H1 (cell line): ENCODE results near the gene CST6. TPM values are rescaled to one million over a fixed set of nuclear protein-coding genes. Genes with fewer than 3 reads are reported as not detected.
A peak's percentile ranks its signal among the peaks of the same experiment; 100 is the strongest.

ENCODE experiments used
- CTCF ChIA-PET: fragments of 300-600 bp; sonication (Branson Sonifier 250); formaldehyde crosslinking; loops from one replicate; lab custom pipeline; 2021; ENCODE audit not compliant: partially characterized antibody; lab: Charles Lee
- POLR2A ChIA-PET: fragments of 300-600 bp; sonication (Branson Sonifier 250); formaldehyde crosslinking; loops from one replicate; lab custom pipeline; 2021; ENCODE audit warnings: inconsistent platforms; ENCODE audit not compliant: partially characterized antibody; lab: Charles Lee
- DNase-seq, 2 experiments: peaks; one replicate each; pipeline versions ENCODE4 v3.0.0 to v3.0.0-alpha.2; 2010 to 2022; ENCODE audit warnings: low spot score in 2 of 2, low read depth in 1 of 2, mixed read lengths in 1 of 2
- FAIRE-seq: peaks from 2 replicates; lab custom pipeline; 2011; peaks lifted over from hg19 to GRCh38; lab: Jason Lieb, UNC
- H2AFZ ChIP-seq: 2 replicates; pipeline ENCODE4 v1.8.1; 2012; ENCODE audit warnings: low read length, inconsistent platforms
- H2AK5ac ChIP-seq: 2 replicates; pipeline ENCODE4 v1.6.1; 2013; ENCODE audit warnings: low read depth, low read length
- H2BK120ac ChIP-seq: replicated peaks from 2 replicates; pipeline ENCODE3; 2013; ENCODE audit warnings: low read depth, low read length, inconsistent platforms
- H2BK12ac ChIP-seq: 2 replicates; pipeline ENCODE4 v1.6.1; 2013; ENCODE audit warnings: low read depth, low read length
- H2BK15ac ChIP-seq: 2 replicates; pipeline ENCODE4 v1.6.1; 2013; ENCODE audit warnings: low read length
- H2BK20ac ChIP-seq: 2 replicates; pipeline ENCODE4 v1.6.1; 2013; ENCODE audit warnings: low read length
- H2BK5ac ChIP-seq: 2 replicates; pipeline ENCODE4 v1.6.1; 2013; ENCODE audit warnings: low read depth, low read length
- H3K14ac ChIP-seq: 2 replicates; pipeline ENCODE4 v1.6.1; 2013; ENCODE audit warnings: inconsistent platforms; ENCODE audit not compliant: insufficient read length
- H3K18ac ChIP-seq: 2 replicates; pipeline ENCODE4 v1.6.1; 2013; ENCODE audit warnings: low read length; ENCODE audit errors: extremely low read depth
- H3K23ac ChIP-seq: 2 replicates; pipeline ENCODE4 v1.6.1; 2013; ENCODE audit warnings: inconsistent platforms; ENCODE audit not compliant: insufficient read length
- H3K23me2 ChIP-seq: 2 replicates; pipeline ENCODE4 v1.6.1; 2013; ENCODE audit warnings: low read depth, low read length
- H3K27ac ChIP-seq: 2 replicates; pipeline ENCODE4 v1.6.1; 2011; ENCODE audit warnings: low read depth, low read length, inconsistent platforms
- H3K27me3 ChIP-seq, 4 experiments: replicated peaks in 1 of 4; 1 replicate in 1 of 4; 2 replicates in 3 of 4; pipeline versions ENCODE4 v1.6.1 to v1.8.1; 2011 to 2013; ENCODE audit warnings: low read length in 3 of 4, mild to moderate bottlenecking in 3 of 4, inconsistent platforms in 2 of 4, mixed read lengths in 2 of 4, moderate library complexity in 1 of 4; ENCODE audit not compliant: control insufficient read depth in 3 of 4, insufficient read depth in 3 of 4; ENCODE audit errors: extremely low read depth in 1 of 4
- H3K36me3 ChIP-seq, 4 experiments: 2 replicates each; pipeline versions ENCODE4 v1.6.1 to v1.8.1; 2011 to 2013; ENCODE audit warnings: mild to moderate bottlenecking in 4 of 4, low read length in 3 of 4, moderate library complexity in 2 of 4, control low read depth in 1 of 4, inconsistent platforms in 1 of 4; ENCODE audit not compliant: insufficient read depth in 4 of 4, control insufficient read depth in 2 of 4
- H3K4ac ChIP-seq: replicated peaks from 2 replicates; pipeline ENCODE3; 2013; ENCODE audit warnings: low read length, low read depth, mixed read lengths, inconsistent platforms; ENCODE audit not compliant: insufficient read length
- H3K4me1 ChIP-seq, 4 experiments: replicated peaks in 1 of 4; 1 replicate in 1 of 4; 2 replicates in 3 of 4; pipeline versions ENCODE4 v1.6.1 to v1.8.1; 2011 to 2013; ENCODE audit warnings: low read length in 3 of 4, inconsistent platforms in 2 of 4, mixed read lengths in 1 of 4; ENCODE audit not compliant: insufficient read depth in 4 of 4, control insufficient read depth in 3 of 4
- H3K4me2 ChIP-seq, 2 experiments: 2 replicates each; pipeline versions ENCODE4 v1.6.1 to v1.8.1; 2011 to 2013; ENCODE audit warnings: low read depth in 2 of 2, low read length in 2 of 2, control low read depth in 1 of 2, inconsistent platforms in 1 of 2, mild to moderate bottlenecking in 1 of 2; ENCODE audit not compliant: insufficient read depth in 1 of 2
- H3K4me3 ChIP-seq, 4 experiments: fragments of 200-600, 300-600 bp in 1 of 4; sonication (generic), shearing (Covaris generic), sonication (Bioruptor Twin) in 1 of 4; 2 replicates each; pipeline versions ENCODE4 v1.5.1 to v1.8.1; 2011 to 2016; ENCODE audit warnings: low read length in 4 of 4, low read depth in 3 of 4, control low read depth in 2 of 4, inconsistent platforms in 2 of 4, mild to moderate bottlenecking in 2 of 4, mixed read lengths in 1 of 4, moderate library complexity in 1 of 4; ENCODE audit not compliant: insufficient read depth in 2 of 4; ENCODE audit errors: extremely low read depth in 1 of 4
- H3K56ac ChIP-seq: replicated peaks from 2 replicates; pipeline ENCODE3; 2013; ENCODE audit warnings: low read depth, mild to moderate bottlenecking, mixed read lengths, low read length, inconsistent platforms; ENCODE audit not compliant: insufficient read length
- H3K79me1 ChIP-seq: 2 replicates; pipeline ENCODE4 v1.6.1; 2013; ENCODE audit warnings: low read depth, low read length, control low read depth
- H3K79me2 ChIP-seq, 2 experiments: 2 replicates each; pipeline versions ENCODE4 v1.6.1 to v1.8.1; 2012 to 2013; ENCODE audit warnings: low read length in 2 of 2, mild to moderate bottlenecking in 2 of 2, inconsistent platforms in 1 of 2; ENCODE audit not compliant: insufficient read depth in 2 of 2, control insufficient read depth in 1 of 2
- H3K9ac ChIP-seq, 4 experiments: replicated peaks in 1 of 4; 1 replicate in 1 of 4; 2 replicates in 3 of 4; pipeline versions ENCODE4 v1.6.1 to v1.8.1; 2011 to 2013; ENCODE audit warnings: low read depth in 3 of 4, low read length in 3 of 4, control low read depth in 2 of 4, mild to moderate bottlenecking in 2 of 4, moderate library complexity in 2 of 4, inconsistent platforms in 1 of 4; ENCODE audit errors: extremely low read depth in 1 of 4
- H3K9me3 ChIP-seq, 2 experiments: 2 replicates each; pipeline versions ENCODE4 v1.6.1 to v1.8.1; 2012 to 2013; ENCODE audit warnings: mild to moderate bottlenecking in 2 of 2, moderate library complexity in 2 of 2, control low read depth in 1 of 2, inconsistent platforms in 1 of 2, low read depth in 1 of 2, low read length in 1 of 2, mixed read lengths in 1 of 2; ENCODE audit not compliant: insufficient read depth in 2 of 2
- H4K20me1 ChIP-seq, 2 experiments: replicated peaks in 1 of 2; 2 replicates each; pipeline versions ENCODE3 to v1.8.1; 2011 to 2013; ENCODE audit warnings: inconsistent platforms in 2 of 2, low read length in 2 of 2, mild to moderate bottlenecking in 1 of 2; ENCODE audit not compliant: insufficient read depth in 2 of 2, control insufficient read depth in 1 of 2
- H4K5ac ChIP-seq: 2 replicates; pipeline ENCODE4 v1.6.1; 2013; ENCODE audit warnings: low read length, low read depth, mixed read lengths, inconsistent platforms; ENCODE audit not compliant: insufficient read length
- H4K8ac ChIP-seq: 2 replicates; pipeline ENCODE4 v1.8.0; 2013; ENCODE audit warnings: mild to moderate bottlenecking, moderate library complexity, low read length, inconsistent platforms; ENCODE audit not compliant: insufficient read depth; ENCODE audit errors: extremely low read depth
- H4K91ac ChIP-seq: replicated peaks from 2 replicates; pipeline ENCODE3; 2013; ENCODE audit warnings: low read length, mixed read lengths, inconsistent platforms; ENCODE audit not compliant: insufficient read length
- BRCA1 ChIP-seq: IDR thresholded peaks from 2 replicates; pipeline ENCODE4 v1.6.1; 2012; ENCODE audit warnings: low read depth, low read length, improper control_type of control experiment
- CBX5 ChIP-seq: fragments of 300-800, 300-1000 bp; sonication (generic); IDR thresholded peaks from 2 replicates; pipeline ENCODE4 v1.7.1; 2016; ENCODE audit warnings: antibody characterized with exemption, low read length, low read depth
- CREB1 ChIP-seq: IDR thresholded peaks from 2 replicates; pipeline ENCODE4 v1.6.1; 2012; ENCODE audit warnings: inconsistent platforms
- CTCF ChIP-seq, 3 experiments: IDR thresholded peaks; 1 replicate in 2 of 3; 2 replicates in 1 of 3; pipeline versions ENCODE4 v1.5.1 to v1.6.1; 2011; ENCODE audit warnings: low read length in 3 of 3, mild to moderate bottlenecking in 3 of 3, inconsistent platforms in 2 of 3, low read depth in 1 of 3, moderate library complexity in 1 of 3; ENCODE audit not compliant: insufficient read depth in 1 of 3; ENCODE audit errors: control extremely low read depth in 1 of 3
- KDM1A ChIP-seq: fragments of 200-600, 300-600 bp; sonication (generic); IDR thresholded peaks from 2 replicates; pipeline ENCODE4 v1.7.1; 2016; ENCODE audit warnings: mild to moderate bottlenecking, low read length, borderline replicate concordance
- MAFK ChIP-seq: IDR thresholded peaks from 2 replicates; pipeline ENCODE4 v1.6.1; 2012; ENCODE audit warnings: low read depth, mild to moderate bottlenecking, improper control_type of control experiment, low read length
- WGBS, 2 experiments: shearing (Covaris generic) in 1 of 2; methylation state at CpG; one replicate each; pipeline versions ENCODE4 v1.1.6 to v1.1.7; 2013 to 2015; ENCODE audit warnings: low lambda C conversion rate in 2 of 2, mixed read lengths in 2 of 2, inconsistent platforms in 1 of 2, low coverage in 1 of 2, missing lambda C conversion rate in 1 of 2; ENCODE audit not compliant: insufficient replicate concordance in 2 of 2, insufficient coverage in 1 of 2, insufficient read length in 1 of 2; ENCODE audit errors: extremely low coverage in 1 of 2, missing lambda C conversion rate in 1 of 2; 5-methylcytosine and 5-hydroxymethylcytosine counted together
- polyA plus RNA-seq, 7 experiments: library from polyadenylated mRNA; depleted of rRNA in 3 of 7; stranded (reverse) in 5 of 7; unstranded in 2 of 7; fragments of >200 nt in 5 of 7; fragments of 200-250 nt in 2 of 7; gene quantifications; 1 replicate in 5 of 7; 2 replicates in 1 of 7; 4 replicates in 1 of 7; pipeline versions ENCODE4 v1.2.1 to v1.2.3, GENCODE V29; 2011 to 2013; ENCODE audit warnings: missing spikeins in 2 of 7, mixed read lengths in 2 of 7
- total RNA-seq: library from RNA; stranded (reverse); fragmentation: NEBNext Ultra II Directional; extraction: Animal tissue kit (Norgen Biotek cat#: 25700); gene quantifications from 2 replicates; pipeline ENCODE4 v1.2.1, GENCODE V29; 2021

CST6 gene
- total and polyA plus RNA-seq, 2 of the 8 experiments (the other 6 are each of a cell fraction or from before 2014, with no cell fraction given), result 1.6 to 7.6 TPM

- ChIA-PET CTCF (interaction anchor here (0.8 to 12.0 kb wide), 5 partner anchors 15 to 198 kb away, joined by 3 to 144 read pairs (median 3); no protein-coding TSS in a partner anchor), POLR2A (interaction anchor here (0.6 to 13.4 kb wide), 10 partner anchors 9 to 345 kb away, joined by 3 to 150 read pairs (median 4); partner anchors contain the start of genes BANF1, CCDC85B, EIF1AD and PACS1)
- Histone ChIP-seq H4K91ac (peak overlapping the region; percentile 61), H4K8ac (no peak overlapping the region), H3K56ac (no peak overlapping the region), H2BK12ac (peak overlapping the region; percentile 93), H4K5ac (peak overlapping the region; percentile 46), H3K4ac (peak overlapping the region; percentile 1), H3K9ac (peak overlapping the region in 1 of 4 experiments; percentile 91; a peak in 1 of 7 replicates), H2BK15ac (peak overlapping the region; percentile 66; the same call in 1 of the 2 replicates), H3K23ac (no peak overlapping the region), H3K23me2 (peaks cover 14% of the 10 kb centered on the region; the same call in 1 of the 2 replicates), H2AFZ (peak overlapping the region; percentile 36; the same call in 1 of the 2 replicates), H2BK20ac (peak overlapping the region; percentile 10; the same call in 1 of the 2 replicates), H2AK5ac (no peak overlapping the region; the same call in 1 of the 2 replicates), H3K4me2 (peak overlapping the region; percentile 72 to 99), H3K79me2 (peaks cover 10 to 36% of the 10 kb centered on the region in 2 experiments), H2BK5ac (peak overlapping the region; percentile 54; the same call in 1 of the 2 replicates), H3K36me3 (peaks cover 5 to 16% (median 10%) of the 10 kb centered on the region in 4 experiments), H4K20me1 (peaks cover 0 to 7% of the 10 kb centered on the region in 2 experiments), H3K4me3 (peak overlapping the region in 3 of 4 experiments; percentile 97 to 99 (median 99); a peak in 4 of 8 replicates), H3K4me1 (peaks cover 0 to 26% (median 20%) of the 10 kb centered on the region in 4 experiments; a peak in 6 of 7 replicates), H3K27me3 (no peaks in the 10 kb centered on the region), H3K9me3 (no peaks in the 10 kb centered on the region), H3K27ac (peak overlapping the region; percentile 85), H3K79me1 (peaks cover 19% of the 10 kb centered on the region), H3K14ac (no peak overlapping the region), H2BK120ac (no peak overlapping the region), H3K18ac (no peak overlapping the region)
- 76% methylated on average over 5 of the region's 5 CpGs; no CpG with 5 or more reads in 1 of the 2 experiments for WGBS, 2 experiments
- FAIRE-seq, result no peak
- DNase-seq, result peak in 1 of 2 experiments; percentile 49
- TF ChIP-seq BRCA1 (no peak), KDM1A (no peak), CBX5 (no peak), MAFK (no peak), CREB1 (no peak), CTCF (IDR thresholded peaks at IDR 0.05; ENCODE audit: control extremely low read depth in 1 of 3, insufficient read depth in 1 of 3, low read depth in 1 of 3, low read length in 3 of 3) (0 out of 4 replicates have a peak, but pooled peaks of 1 of the 3 experiments have one; percentile 13)
Measured at GRCh38 chr11:66050581-66051231, 38.9 kb downstream of the CST6 start.
